Transverse colon (tissue), 4 donors: ENCODE measurements around the gene GMFB. TPM values are rescaled to one million over a fixed set of nuclear protein-coding genes. Genes with fewer than 3 reads are reported as not detected.

Source experiments
- DNase-seq: peaks from one replicate; pipeline ENCODE4 v3.0.0-alpha.2; 2019
- H3K27ac ChIP-seq, 4 donors: fragments of 200-600 bp; sonication (generic); 2 replicates each; pipeline ENCODE4 v1.5.1; 2016 to 2018; ENCODE audit warnings: inconsistent platforms in 4 of 4
- H3K27me3 ChIP-seq: fragments of 200-600 bp; sonication (generic); 2 replicates; pipeline ENCODE4 v1.5.1; 2017; ENCODE audit warnings: inconsistent platforms
- H3K36me3 ChIP-seq, 4 donors: fragments of 200-600 bp; sonication (generic); 2 replicates each; pipeline ENCODE4 v1.5.1; 2017 to 2019; ENCODE audit warnings: inconsistent platforms in 4 of 4
- H3K4me1 ChIP-seq, 4 donors: fragments of 200-600 bp; sonication (generic); 2 replicates each; pipeline ENCODE4 v1.5.1; 2017 to 2020; ENCODE audit warnings: inconsistent platforms in 4 of 4
- H3K4me3 ChIP-seq, 4 donors: fragments of 200-600 bp; sonication (generic); 1 replicate in 1 of 4; 2 replicates in 3 of 4; pipeline versions ENCODE4 v1.5.1 to v1.6.1; 2017 to 2019; ENCODE audit warnings: inconsistent platforms in 4 of 4
- H3K9me3 ChIP-seq, 2 donors: fragments of 200-600 bp; sonication (generic); 2 replicates each; pipeline ENCODE4 v1.5.1; 2017 to 2019; ENCODE audit warnings: inconsistent platforms in 2 of 2
- CTCF ChIP-seq, 5 experiments: fragments of 200-600 bp in 3 of 5; fragments of 450-650 bp in 2 of 5; sonication (generic) in 3 of 5; IDR thresholded peaks; 1 replicate in 2 of 5; 2 replicates in 3 of 5; pipeline ENCODE4 v1.5.1; 2016 to 2017; ENCODE audit warnings: antibody characterized with exemption in 5 of 5, inconsistent platforms in 3 of 5, mild to moderate bottlenecking in 2 of 5, moderate library complexity in 1 of 5
- EP300 ChIP-seq: sonication (generic); formaldehyde crosslinking; IDR thresholded peaks from one replicate; pipeline ENCODE4 v1.6.1; 2017; ENCODE audit warnings: antibody characterized with exemption, low read depth
- POLR2A ChIP-seq: fragments of 450-650 bp; IDR thresholded peaks from one replicate; pipeline ENCODE4 v1.6.1; 2016; ENCODE audit warnings: antibody characterized with exemption, mild to moderate bottlenecking, moderate library complexity
- POLR2AphosphoS5 ChIP-seq, 3 donors: sonication (generic); formaldehyde crosslinking; IDR thresholded peaks; one replicate each; pipeline ENCODE4 v1.6.1; 2016; ENCODE audit warnings: antibody characterized with exemption in 3 of 3
- WGBS, 2 donors: methylation state at CpG; one replicate each; pipeline ENCODE4 v1.1.5; 2018; ENCODE audit warnings: low coverage in 1 of 2; 5-methylcytosine and 5-hydroxymethylcytosine counted together
- in situ Hi-C, 4 donors: fragments of 200-750 bp; cut with MboI; loops; one replicate each; pipeline versions ENCODE4 v1.15.0 to v1.15.1; 2017; ENCODE audit warnings: low sequenced_read_pairs in 3 of 4, low pct_ligation_motif_present in 1 of 4, low pct_unique_long_range_greater_than_20kb in 1 of 4
- intact Hi-C: fragments of 100-400 bp; cut with DNase I; formaldehyde crosslinking; loops from one replicate; pipeline ENCODE4 v1.15.1; 2023; ENCODE audit warnings: low total_unique reads
- total RNA-seq, 4 donors: library from RNA; depleted of rRNA; stranded (reverse); fragments of >200 nt; gene quantifications; one replicate each; pipeline ENCODE4 v1.1.0, GENCODE V29; 2016

The GMFB gene
- total RNA-seq, 4 donors from 2014 or later: 19.8 to 94.5 (median 67.4) TPM

DNA sequence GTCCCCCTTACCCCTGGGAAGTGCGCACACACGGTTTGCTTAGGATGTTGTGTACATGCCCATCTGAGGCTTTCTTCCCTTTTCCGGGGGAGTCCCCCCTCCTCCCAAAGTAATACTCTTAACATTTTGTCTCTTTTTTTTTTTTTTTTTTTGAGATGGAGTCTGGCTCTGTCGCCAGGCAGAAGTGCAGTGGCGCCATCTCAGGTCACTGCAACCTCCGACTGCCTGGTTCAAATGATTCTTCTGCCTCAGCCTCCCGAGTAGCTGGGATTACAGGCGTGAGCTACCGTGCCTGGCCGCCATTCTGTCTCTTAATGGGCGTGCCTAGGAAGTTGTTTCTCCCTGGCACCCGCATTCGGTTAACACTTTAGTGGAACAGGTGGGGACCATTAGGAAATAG, 4.5 kb upstream of the GMFB start:
- TF ChIP-seq EP300: no peak
- no peak for TF ChIP-seq POLR2A
- no peak for TF ChIP-seq POLR2AphosphoS5 (IDR thresholded peaks at IDR 0.05)
- Histone ChIP-seq H3K4me1 (peaks cover 0 to 33% (median 13%) of the 10 kb centered on the region in 4 donors), H3K27me3 (no peaks in the 10 kb centered on the region), H3K4me3 (peak overlapping the region in 1 of 4 donors; percentile 17), H3K9me3 (no peaks in the 10 kb centered on the region), H3K27ac (peak overlapping the region in 1 of 4 donors; percentile 3), H3K36me3 (no peaks in the 10 kb centered on the region)
- peak; percentile 22 for DNase-seq
- 45 to 47% methylated on average over 3 to 13 of the region's 13 CpGs for WGBS, 2 donors
- in situ Hi-C loops (no loop called here), intact Hi-C loops (no loop called here)

GRCh38 chr14:54490445-54491175, 1.8 kb upstream of the GMFB start:
- no peaks in the 10 kb centered on the region for H3K9me3 ChIP-seq
- H3K4me3 ChIP-seq: no peak overlapping the region
- no peaks in the 10 kb centered on the region for H3K27me3 ChIP-seq
- 42 to 53% methylated on average over 3 of the region's 3 CpGs for WGBS, 2 donors
- H3K27ac ChIP-seq: no peak overlapping the region
- in situ Hi-C loops: no loop called here
- TF ChIP-seq POLR2A: no peak
- TF ChIP-seq CTCF (IDR thresholded peaks at IDR 0.05): no peak
- TF ChIP-seq EP300: no peak
- TF ChIP-seq POLR2AphosphoS5 (IDR thresholded peaks at IDR 0.05): no peak
- intact Hi-C loops: no loop called here
- peaks cover 0 to 48% (median 31%) of the 10 kb centered on the region in 4 donors for H3K4me1 ChIP-seq
- no peaks in the 10 kb centered on the region for H3K36me3 ChIP-seq
- DNase-seq: no peak

- WGBS, 2 donors: 88 to 100% methylated on average over 2 to 4 of the region's 4 CpGs
- Histone ChIP-seq H3K4me3 (peak overlapping the region in 3 of 4 donors; percentile 95 to 100 (median 96)), H3K36me3 (no peaks in the 10 kb centered on the region), H3K4me1 (peaks cover 0 to 55% (median 34%) of the 10 kb centered on the region in 4 donors), H3K9me3 (no peaks in the 10 kb centered on the region), H3K27ac (peak overlapping the region; percentile 97 to 99 (median 98)), H3K27me3 (no peaks in the 10 kb centered on the region)
- in situ Hi-C loops (no loop called here), intact Hi-C loops (no loop called here)
- TF ChIP-seq EP300 (no peak), POLR2AphosphoS5 (IDR thresholded peaks at IDR 0.05) (no peak)
- no peak for DNase-seq
Measured at GRCh38 chr14:54489731-54490444, 1.1 kb upstream of the GMFB start.

- DNase-seq: no peak
- WGBS, 2 donors: 18 to 24% methylated on average over 5 of the region's 5 CpGs
- no peaks in the 10 kb centered on the region for H3K36me3 ChIP-seq
- no peaks in the 10 kb centered on the region for H3K27me3 ChIP-seq
- H3K4me3 ChIP-seq: peak overlapping the region; percentile 18 to 100 (median 96)
- TF ChIP-seq POLR2A (no peak), POLR2AphosphoS5 (IDR thresholded peaks at IDR 0.05) (no peak), CTCF (IDR thresholded peaks at IDR 0.05) (peak in 1 of 5 experiments; percentile 2), EP300 (no peak)
- H3K4me1 ChIP-seq: peaks cover 4 to 61% (median 34%) of the 10 kb centered on the region in 4 donors
- H3K27ac ChIP-seq: peak overlapping the region; percentile 97 to 99 (median 98)
- H3K9me3 ChIP-seq: no peaks in the 10 kb centered on the region
- in situ Hi-C loops: no loop called here
- intact Hi-C loops: no loop called here
Measured at GRCh38 chr14:54489318-54489683, 521 bp upstream of the GMFB start.

- 0 to 1% methylated on average over 7 to 9 of the region's 9 CpGs for WGBS, 2 donors
Measured at GRCh38 chr14:54488318-54488645, 498 bp downstream of the GMFB start.

More at GRCh38 chr14:54488318-54488645, 498 bp downstream of the GMFB start:
- in situ Hi-C loops: no loop called here
- Histone ChIP-seq H3K9me3 (no peaks in the 10 kb centered on the region), H3K4me1 (peaks cover 6 to 67% (median 42%) of the 10 kb centered on the region in 4 donors), H3K27me3 (no peaks in the 10 kb centered on the region), H3K36me3 (no peaks in the 10 kb centered on the region), H3K27ac (peak overlapping the region; percentile 97 to 99 (median 98)), H3K4me3 (peak overlapping the region; percentile 85 to 100 (median 96))
- TF ChIP-seq POLR2A (no peak), CTCF (IDR thresholded peaks at IDR 0.05) (peak in 2 of 5 experiments; percentile 8 to 24), POLR2AphosphoS5 (IDR thresholded peaks at IDR 0.05) (no peak), EP300 (no peak)
- DNase-seq: no peak
- intact Hi-C loops: no loop called here
